Activated CD4-positive, alpha-beta T cell treated with anti-CD3 and anti-CD28 coated beads, Interleukin-10, Interleukin-2, amounts not matched to agents 100 ng/mL and 50 ng/mL, durations not matched to agents 16 hours and 8 hours (primary cell): ENCODE results near the gene RFNG.
"Not testable (repeated sequence)": the region's sequence is repeated elsewhere in the genome, so short reads cannot be mapped to it uniquely, and the experiment has no call there.

Experiments used
- DNase-seq: peaks from one replicate; pipeline ENCODE4 v3.0.0-alpha.2; 2020

The RFNG gene

DNA sequence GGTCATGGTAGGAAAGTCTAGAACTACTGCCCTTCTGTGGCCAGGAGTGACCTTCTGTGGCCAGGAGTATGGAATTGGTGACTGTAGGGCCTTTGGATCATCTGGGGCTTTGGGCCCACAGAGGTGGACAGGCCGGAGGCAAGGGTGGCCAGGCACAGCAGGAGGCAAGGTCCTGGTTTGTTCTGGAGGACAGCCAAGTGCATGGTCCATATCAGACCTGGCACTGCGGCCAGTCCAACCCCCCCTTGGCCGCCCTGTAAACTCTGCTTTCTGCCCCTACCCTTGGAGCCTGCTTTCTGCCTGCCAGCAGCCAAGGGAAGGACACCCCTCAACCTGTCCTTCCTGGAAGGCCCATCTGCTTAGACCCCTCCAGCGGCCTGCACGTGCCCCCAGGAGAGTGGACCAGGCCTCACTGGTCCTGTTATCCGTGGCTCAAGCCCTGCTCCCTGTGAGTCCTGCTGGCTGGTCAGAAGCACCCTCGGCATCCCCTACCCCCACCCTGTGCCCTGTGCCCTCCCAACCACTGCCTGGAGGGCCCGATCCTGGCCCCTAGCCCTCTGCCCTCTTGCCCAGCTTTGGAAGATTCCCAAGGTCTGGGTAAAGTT is 11.8 kb downstream of the RFNG start:
- no peak for DNase-seq

DNA sequence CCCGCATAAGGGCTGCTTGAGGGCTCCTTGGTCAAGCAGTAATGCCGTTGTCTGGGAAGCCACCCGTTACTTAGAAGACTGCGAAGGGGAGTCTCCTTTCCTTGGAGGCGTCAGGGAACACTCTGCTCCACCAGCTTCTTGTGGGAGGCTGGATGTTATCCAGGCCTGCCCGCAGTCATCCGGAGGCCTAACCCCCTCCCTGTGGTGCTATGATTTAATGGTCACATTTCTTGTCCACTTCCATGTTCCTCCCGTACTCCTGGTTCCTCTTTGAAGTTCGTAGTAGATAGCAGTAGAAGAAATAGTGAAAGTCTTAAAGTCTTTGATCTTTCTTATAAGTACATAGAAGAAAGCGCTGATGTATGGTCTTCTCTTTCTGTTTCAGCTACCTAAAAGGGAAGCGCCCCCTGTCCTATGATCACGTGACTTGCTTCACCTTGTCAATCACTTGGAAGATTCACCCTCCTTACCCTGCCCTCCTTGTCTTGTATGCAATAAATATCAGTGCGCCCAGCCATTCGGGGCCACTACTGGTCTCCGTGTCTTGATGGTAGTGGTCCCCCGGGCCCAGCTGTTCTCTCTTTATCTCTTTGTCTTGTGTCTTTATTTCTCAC is 12.7 kb downstream of the RFNG start:
- not testable (repeated sequence) for DNase-seq

DNA sequence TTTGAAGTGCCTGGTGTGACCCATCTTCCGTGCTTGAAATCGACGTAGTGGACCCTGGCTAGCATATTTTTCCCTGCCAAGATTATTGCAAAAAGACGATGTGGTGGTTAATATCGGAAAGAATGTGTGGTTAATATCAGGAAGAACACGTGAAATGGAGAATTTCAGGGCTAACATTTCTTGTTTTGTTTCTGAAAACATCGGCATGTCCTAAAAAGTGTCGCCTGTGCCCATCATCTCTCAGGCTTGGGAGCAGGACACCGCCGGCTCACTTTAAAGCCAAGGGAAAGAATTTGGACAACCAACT is 13.8 kb downstream of the RFNG start:
- no peak for DNase-seq

DNA sequence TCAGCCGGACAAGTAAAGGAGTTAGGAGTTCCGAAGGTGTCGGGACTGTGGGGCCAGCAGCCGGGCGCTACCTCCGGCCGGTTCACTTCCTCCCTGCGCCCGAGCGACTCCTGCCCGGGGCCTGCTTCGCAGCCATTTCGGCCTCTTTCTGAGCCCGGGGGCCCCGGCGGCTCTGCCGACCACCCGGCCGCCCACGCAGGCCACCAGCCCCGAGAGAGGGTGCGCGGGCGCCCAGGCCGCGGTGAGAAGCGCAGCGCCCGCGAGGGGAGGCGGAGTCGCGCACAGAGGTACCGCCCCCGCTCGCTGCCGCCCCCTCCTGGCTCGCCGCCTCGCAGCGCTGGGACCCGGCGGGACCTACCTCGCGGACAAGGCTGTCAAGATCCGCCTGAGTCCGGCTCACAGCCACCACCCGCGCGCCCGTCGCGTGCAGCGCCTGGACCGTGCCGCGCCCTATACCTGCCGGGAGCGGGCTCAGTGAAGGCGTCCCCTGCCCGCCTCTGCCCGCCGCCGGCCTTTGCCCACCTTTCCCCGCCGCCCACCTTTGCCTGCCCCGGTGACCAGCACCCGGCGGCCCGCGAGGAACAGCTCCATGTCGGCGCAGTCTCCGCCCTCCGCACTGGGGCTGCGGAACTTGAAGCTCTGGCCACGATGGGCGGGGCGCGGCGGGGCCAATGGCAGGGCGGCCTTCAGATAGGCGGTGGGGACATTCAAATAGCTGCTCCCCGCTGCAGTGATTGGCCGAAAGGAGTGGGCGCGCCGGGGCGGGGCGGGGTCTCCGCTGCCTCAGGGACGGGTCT is 14.3 kb downstream of the RFNG start, which contains the start of gene DCXR:
DCXR (minus strand) TSS at position 606 of the 797 bp plus-strand sequence; CDS start at position 591, 15 bp downstream.
- DNase-seq: peak; percentile 98

DNA sequence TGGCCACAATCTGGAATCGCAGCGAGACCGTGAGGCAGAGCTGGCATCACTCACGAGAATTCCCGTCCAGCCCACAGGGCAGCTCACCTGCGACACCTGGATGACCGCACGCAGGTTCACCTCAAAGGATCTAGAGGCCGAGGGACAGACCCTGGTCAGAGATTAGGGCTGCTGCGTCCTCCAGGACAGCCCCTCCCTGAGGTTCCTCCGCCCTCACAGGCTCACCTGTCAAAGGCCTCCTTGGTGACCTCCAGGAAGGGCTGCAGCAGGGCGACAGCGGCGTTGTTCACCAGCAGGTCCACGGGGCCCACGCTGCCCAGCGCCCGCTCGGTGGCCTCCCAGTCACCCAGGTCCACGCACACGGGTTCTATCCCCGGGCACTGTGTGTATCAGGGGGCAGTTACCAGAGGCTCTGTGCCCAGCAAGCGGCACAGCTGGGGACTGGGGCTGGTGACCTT is 14.9 kb downstream of the RFNG start:
- no peak for DNase-seq

DNA sequence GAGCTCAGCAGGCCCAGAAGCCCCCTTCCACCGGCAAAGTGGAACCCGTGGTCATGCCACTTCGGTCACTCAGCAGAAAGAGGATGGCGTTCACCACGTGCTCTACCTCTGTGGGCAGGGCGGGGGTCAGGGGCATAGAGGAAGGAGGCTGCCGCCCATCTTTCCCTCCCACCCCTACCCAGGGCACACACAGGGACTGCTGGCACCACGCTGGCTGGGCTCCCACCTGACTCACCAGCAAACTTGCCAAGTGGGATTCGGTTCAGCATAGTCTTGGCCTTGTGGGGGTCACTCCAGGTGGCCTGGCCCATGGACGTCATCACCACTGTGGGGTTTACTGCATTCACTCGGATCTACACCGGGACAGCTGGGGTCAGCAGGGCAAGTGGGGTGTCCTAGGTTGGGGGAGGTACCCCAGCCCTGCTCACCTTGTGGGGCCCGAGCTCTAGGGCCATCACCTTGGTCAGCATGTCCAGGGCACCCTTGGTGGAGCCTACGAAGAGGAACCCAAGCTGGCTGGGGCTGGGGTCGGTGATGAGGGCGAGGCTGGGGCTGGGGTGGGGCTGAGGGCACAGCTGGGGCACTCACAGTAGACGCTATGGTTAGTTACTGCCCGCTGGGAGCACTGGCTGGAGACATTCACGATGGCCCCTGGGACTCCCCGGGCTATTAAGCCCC is 15.5 kb downstream of the RFNG start:
- no peak for DNase-seq

DNA sequence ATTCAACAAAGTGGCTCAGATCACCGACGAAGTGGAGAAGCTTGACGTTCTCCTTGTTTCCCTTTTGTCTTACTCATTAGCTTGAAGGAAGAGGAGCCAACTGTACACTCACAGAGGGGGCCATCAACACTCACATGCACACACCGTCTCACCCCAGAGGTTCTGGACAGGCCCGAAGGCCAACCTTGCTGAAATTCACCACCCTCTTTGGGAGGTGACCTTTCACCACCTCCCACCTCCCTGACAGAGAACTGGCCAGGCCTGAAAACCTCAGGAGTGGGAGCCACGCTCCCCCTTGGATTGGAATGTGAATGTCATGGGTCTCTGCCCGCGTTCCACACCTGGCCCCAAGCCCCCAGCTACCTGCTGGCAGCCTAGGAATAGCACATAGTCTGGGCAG is 16.1 kb downstream of the RFNG start:
- no peak for DNase-seq

DNA sequence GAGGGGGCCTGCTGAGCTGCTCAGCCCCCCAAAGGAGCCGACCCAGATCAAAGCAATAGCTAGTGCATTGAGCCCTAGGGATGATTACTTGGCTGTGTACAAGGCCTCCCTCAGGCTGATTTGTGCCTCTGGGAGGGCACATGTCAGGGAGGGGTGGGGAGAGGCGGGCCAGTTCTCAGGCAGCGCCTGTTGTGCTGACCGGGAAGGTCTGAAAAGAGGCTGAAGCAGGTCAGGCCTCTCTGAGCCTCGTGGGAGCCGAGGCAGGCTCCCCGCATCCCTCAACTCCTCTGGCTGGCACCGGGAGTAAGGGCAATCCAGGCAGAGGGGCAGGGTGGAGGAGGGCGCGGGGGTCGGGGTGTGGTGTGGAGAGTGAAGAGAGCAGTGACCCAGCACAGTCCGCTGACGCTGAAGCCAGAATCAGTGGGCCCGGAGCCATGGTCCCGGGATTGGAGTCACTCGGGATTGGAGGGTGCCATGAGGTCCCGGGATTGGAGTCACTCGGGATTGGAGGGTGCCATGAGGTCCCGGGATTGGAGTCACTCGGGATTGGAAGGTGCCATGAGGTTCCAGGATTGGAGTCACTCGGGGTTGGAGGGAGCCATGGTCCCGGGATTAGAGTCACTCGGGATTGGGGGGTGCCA is 17.1 kb downstream of the RFNG start:
- DNase-seq: no peak

DNA sequence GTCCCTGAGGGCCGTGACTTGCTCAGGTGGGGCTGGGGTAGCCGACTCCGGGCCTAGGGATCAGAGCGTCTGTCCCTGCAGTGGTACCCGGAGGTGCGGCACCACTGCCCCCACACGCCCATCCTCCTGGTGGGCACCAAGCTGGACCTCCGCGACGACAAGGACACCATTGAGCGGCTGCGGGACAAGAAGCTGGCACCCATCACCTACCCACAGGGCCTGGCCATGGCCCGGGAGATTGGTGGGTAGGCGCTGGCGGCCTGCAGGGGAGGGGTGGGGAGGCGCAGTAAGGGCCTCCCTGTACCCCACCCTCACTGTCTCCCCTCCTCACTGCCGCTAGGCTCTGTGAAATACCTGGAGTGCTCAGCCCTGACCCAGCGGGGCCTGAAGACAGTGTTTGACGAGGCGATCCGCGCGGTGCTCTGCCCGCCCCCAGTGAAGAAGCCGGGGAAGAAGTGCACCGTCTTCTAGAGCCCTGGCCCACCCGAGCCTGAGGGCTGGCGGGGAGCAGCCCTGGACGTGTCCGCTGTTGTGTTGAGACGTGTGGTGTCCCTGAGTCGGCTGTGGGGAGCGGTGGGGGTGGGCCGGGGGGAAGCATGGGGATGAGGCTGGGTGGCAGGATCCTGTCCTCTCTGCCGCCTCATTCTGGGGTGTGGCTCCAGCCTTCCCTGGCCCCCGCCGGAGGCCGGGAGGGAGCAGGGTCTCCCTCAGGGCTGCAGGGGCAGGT is 18.1 kb downstream of the RFNG start:
- no peak for DNase-seq

DNA sequence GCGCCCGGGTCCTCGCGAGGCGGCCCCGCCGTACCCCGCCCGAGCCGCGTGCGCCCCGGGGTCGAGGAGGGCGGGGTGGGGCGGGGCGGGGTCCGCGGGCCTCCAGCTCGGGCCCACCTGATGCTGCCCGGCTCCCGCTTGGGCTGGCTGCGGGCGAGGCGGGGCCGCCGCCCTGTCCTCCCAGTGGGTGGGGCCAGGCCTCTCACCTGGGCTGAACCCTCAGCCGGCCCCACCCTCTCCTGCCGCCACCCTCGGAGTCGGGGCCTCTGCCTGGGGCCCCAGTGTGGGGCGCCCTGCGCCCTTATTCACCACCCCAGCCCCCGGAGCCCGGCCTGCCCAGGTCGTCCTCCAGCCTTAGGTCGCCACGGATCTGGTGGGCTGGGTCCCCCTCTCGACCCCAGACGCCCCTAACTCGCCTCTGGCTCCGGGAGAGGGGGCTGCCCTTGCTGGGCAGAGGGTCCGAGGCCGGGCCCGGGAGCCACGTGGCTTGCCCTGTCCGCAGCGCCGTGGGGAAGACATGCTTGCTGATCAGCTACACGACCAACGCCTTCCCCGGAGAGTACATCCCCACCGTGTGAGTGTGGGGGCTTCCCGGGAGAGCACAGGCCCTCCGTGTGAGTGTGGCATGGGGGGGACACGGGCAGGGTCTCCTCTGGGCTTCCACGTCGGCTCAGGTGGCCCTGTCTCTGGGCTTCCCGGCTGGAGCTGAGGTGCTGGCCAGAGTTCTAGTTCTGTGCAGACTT is 19.6 kb downstream of the RFNG start:
- peak; percentile 58 for DNase-seq

DNA sequence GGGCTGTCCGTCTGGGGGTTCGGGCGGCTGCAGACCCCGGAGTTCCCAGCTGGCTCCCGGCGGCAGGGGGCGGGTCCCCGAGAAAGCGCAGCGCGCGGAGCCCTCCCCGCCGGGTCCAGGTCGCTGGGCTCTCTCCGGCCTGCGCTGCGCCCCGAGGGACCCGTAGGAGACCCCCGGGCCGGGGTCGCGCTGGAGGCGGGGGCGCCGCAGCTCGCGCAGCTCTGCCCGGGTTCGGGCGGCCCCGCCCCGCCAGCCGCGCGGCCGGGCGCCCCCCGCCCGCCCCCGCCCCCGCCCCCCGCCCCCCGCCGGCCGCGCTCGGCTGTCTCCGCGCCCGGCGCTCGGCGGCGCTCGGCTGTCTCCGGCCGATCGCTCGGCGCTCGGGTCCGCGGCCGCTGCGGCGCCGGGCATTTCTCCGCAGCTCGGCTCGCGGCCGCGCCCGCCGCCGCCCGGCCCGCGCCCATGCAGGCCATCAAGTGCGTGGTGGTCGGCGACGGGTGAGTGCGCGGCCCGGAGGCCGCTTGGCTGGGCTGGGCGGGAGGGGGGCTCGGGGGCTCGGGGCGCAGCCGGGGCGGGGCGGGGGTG is 20.2 kb downstream of the RFNG start, which contains the start of gene RAC3:
RAC3 (plus strand) TSS at position 376 of the 582 bp plus-strand sequence; CDS start at position 460, 84 bp downstream.
- no peak for DNase-seq

DNA sequence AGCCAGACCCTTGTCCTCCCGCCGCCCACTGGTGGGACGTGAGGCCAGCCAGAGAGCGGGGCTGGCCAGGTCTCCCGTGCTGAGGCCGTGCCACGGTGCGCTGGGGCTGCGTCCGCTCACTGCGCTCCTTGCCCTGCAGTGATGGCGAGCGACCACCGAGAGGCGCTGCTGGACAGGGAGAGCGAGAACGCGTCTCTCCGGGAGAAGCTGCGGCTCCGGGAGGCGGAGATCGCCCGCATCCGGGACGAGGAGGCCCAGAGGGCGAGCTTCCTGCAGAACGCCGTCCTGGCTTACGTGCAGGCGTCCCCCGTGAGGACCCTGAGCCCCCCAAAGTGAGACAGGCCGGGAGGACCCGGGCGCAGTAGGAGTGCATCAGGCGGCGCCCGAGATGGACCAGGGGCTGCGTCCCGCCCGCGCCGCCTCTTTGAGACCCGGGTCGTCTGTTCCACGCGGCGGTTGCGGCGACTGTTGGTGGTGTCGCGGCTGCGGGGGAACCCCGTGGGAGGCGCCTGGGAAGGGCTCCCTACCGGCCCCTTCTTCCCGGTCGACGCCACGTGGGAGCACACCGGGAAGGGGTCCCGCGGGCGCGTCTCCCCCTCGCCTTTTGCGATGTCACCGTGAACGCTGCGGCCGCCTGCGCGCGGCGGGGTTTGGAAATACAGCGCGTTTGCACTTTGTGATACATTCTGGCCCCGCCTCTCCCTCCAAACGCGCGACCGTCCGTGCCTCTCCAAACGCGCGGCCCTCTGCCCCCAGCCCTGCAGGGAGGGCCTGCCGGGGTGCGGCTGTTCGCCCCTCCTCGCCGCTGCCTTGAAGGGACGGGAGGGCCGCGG is 20.9 kb downstream of the RFNG start:
- peak; percentile 89 for DNase-seq

DNA sequence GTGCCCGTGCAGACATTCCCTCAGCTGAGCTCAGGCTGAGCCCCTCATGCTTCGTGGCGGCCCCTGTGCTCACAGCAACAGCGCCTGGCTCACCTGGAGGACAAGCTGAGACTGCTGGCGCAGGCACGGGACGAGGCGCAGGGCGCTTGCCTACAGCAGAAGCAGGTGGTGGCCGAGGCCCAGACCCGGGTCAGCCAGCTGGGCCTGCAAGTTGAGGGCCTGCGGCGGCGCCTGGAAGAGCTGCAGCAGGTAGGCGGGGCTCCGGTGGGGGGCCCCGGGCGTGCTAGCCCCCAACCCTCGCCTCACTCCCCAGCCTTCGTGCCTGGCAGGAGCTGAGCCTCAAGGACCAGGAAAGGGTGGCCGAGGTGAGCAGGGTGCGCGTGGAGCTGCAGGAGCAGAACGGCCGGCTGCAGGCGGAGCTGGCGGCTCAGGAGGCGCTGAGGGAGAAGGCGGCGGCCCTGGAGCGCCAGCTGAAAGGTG is 21.6 kb downstream of the RFNG start:
- DNase-seq: no peak

DNA sequence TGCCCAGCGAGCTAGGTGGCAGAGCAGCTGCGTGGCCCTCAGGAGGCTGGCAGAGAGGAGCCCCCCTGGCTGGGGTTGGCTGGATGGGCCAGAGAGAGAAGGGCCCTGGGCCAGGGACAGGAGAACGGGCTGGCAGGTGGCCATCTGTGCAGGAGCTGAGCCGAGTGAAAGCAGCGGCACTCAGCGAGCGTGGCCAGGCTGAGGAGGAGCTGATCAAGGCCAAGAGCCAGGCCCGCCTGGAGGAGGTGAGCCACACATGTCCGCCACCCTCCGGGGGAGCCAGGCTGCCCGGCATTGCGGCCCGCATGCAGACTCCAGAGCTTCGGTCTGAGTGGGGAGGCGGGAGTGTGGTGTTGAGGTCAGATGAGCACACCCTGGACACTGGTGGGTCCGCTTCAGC is 22.2 kb downstream of the RFNG start:
- no peak for DNase-seq

DNA sequence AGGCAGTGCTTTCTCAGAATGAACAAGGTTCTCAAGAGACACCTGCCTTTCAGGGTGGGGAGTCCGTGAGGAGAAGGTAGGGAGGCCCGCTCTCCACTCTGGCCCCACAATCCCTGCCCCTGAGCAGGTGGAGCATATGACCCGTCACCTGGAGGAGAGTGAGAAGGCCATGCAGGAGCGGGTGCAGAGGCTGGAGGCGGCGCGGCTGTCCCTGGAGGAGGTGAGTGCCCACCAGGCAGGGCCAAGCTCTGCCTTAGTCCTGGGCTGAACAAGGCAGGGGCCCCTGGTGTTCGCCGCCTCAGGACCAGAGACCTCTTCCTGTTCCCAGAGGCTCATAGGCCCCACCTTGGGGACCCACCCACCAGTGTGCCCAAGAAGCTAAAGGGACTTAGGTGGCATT is 22.6 kb downstream of the RFNG start:
- no peak for DNase-seq

DNA sequence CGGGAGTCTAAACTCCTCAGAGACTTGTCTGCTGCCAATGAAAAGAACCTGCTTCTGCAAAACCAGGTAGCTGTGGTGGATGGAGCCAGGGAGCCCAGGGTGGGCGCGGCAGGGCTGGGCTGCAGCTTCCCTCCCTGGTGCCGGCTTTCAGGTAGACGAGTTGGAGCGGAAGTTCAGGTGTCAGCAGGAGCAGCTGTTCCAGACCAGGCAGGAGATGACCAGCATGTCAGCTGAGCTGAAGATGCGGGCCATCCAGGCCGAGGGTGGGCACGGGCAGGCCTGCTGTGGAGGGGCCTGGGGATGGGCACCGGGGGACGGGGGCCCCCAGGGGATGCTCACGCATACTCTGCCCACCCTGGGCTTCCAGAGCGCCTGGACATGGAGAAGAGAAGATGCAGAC is 23.4 kb downstream of the RFNG start:
- no peak for DNase-seq

DNA sequence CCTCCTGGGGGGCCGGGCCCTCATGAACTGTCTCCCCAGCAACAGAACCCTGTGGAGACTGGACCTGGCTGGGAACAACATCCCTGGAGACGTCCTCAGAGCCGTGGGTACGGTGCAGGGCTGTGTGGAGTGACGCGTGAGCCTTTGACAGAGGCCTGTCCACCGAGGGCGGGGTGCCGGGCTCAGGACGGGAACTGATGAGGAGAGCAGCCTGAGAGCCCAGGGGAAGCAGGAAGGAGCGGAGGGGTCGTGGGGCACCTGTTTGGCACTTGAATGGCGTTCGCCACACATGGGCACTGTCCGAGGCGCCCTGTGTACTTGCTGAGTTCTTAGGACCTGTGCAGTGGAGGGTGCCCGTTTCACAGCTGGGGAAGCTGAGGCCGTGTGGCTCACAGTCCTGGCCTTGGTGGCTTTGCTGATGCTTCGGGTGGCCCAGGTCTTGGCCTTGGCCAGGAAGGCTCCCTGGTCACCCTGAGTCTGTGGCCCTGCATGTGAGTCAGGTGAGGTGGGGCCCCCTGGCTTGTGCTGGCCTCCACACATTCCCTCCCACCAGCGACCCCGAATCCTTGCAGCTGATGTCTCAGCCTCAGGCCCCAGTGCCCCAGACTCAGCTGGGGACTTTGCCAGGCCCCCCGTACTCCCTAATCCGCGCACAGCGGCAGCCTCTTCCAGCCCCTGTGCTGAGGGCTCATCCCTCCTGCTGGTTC is 26.1 kb downstream of the RFNG start:
- no peak for DNase-seq

DNA sequence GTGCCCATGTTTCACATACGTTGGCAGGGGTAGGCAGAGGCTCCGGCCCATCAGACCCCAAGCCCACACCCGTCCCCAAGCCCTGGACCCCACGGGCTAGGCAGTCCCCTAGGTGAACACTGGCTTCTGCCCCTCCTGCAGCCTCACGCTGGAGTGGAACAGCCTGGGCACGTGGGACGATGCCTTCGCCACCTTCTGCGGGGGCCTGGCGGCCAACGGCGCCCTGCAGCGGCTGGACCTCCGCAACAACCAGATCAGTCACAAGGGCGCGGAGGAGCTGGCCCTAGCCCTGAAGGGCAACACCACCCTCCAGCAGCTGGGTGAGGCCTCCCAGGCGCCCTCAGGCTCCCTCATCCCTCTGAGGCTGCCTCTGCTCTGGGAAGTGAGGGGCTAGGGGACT is 26.8 kb downstream of the RFNG start:
- DNase-seq: no peak
